ENCODE measurements around the gene ANP32A.

Gene ANP32A

GRCh38 chr15:68815598-68815997 is 5.1 kb downstream of the ANP32A start:
- no peak overlapping the region for H3K4me3 ChIP-seq (replicated peaks; ENCODE audit: low read depth, low read length)

GRCh38 chr15:68814596-68814995 is 6.1 kb downstream of the ANP32A start:
- TF ChIP-seq, protein P1, sequence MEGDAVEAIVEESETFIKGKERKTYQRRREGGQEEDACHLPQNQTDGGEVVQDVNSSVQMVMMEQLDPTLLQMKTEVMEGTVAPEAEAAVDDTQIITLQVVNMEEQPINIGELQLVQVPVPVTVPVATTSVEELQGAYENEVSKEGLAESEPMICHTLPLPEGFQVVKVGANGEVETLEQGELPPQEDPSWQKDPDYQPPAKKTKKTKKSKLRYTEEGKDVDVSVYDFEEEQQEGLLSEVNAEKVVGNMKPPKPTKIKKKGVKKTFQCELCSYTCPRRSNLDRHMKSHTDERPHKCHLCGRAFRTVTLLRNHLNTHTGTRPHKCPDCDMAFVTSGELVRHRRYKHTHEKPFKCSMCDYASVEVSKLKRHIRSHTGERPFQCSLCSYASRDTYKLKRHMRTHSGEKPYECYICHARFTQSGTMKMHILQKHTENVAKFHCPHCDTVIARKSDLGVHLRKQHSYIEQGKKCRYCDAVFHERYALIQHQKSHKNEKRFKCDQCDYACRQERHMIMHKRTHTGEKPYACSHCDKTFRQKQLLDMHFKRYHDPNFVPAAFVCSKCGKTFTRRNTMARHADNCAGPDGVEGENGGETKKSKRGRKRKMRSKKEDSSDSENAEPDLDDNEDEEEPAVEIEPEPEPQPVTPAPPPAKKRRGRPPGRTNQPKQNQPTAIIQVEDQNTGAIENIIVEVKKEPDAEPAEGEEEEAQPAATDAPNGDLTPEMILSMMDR (IDR thresholded peaks at IDR 0.05; ENCODE audit: low read depth, low read length, missing control alignments) = no peak
- no peak for DNase-seq (ENCODE audit: extremely low read depth, low read depth)
- H3K4me3 ChIP-seq (replicated peaks; ENCODE audit: low read depth, low read length) = no peak overlapping the region

More at GRCh38 chr15:68815598-68815997, 5.1 kb downstream of the ANP32A start:
- TF ChIP-seq, protein P1 (IDR thresholded peaks at IDR 0.05; ENCODE audit: low read depth, low read length, missing control alignments) = no peak
- DNase-seq (ENCODE audit: extremely low read depth, low read depth) = no peak

DNA sequence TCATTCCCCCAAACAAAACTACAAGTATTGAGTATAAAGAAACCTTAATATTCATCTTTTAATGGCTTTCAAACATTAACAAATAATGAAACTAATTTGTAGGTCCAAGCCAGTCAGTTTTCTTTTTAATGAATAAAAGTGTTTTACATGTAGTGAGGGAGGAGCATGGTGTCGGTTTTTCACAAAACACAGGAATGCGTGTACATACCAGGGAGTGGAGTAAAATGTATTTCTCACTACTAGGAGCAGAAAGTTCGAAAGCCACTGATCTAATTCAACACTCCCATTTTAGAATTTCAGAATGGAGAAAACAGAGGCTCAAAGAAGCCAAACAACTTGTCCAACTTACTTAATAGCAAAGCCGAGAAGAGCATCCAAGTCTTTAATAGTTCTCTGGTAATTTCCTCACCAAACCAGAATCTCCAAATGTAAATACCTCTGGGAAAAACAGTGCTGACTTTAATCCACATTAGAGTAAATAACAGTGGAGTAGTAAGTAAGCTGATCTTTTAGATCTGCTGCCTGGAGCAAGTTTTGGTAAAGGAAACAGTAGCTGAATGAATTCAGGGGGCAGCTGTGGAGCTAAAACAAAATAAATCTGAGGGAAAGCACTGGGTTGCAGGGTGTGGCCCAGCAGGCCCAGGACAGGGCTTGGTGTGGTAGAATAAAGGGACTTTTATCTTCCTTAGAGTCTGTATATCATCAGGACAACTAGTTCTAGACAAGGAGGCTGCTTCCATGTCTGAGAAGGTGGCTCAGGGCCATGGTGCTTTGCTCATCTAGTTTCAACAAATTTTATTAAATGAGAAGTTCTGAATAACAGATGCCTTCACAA is 7.9 kb downstream of the ANP32A start:
- TF ChIP-seq, protein P1 (IDR thresholded peaks at IDR 0.05; ENCODE audit: low read depth, low read length, missing control alignments) = no peak
- H3K4me3 ChIP-seq (replicated peaks; ENCODE audit: low read depth, low read length) = no peak overlapping the region
- no peak for DNase-seq (ENCODE audit: extremely low read depth, low read depth)

DNA sequence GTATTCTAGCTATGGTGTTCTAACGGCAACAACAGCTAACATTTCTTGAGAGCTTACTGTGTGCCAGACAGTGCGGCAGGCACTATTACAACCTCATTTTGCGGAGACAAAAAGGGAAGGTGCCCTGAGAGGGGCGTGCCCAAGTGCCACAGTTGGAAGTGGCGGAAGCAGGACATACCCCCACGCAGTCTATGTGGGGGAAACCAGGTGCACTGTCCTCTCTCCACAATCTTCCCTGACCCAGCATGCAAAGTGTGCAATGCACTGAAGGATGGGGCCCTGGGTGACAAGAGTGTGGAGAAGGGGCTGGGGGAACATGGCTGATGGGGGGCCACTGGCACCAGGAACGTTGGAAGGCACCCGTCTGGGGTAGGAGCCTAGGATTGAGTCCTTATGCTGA is 8.6 kb downstream of the ANP32A start:
- TF ChIP-seq, protein P1 (IDR thresholded peaks at IDR 0.05; ENCODE audit: low read depth, low read length, missing control alignments) = no peak
- no peak overlapping the region for H3K4me3 ChIP-seq (replicated peaks; ENCODE audit: low read depth, low read length)
- DNase-seq (ENCODE audit: extremely low read depth, low read depth) = no peak

GRCh38 chr15:68809517-68809916 is 11.2 kb downstream of the ANP32A start:
- DNase-seq (ENCODE audit: extremely low read depth, low read depth) = no peak
- TF ChIP-seq, protein P1 (IDR thresholded peaks at IDR 0.05; ENCODE audit: low read depth, low read length, missing control alignments) = no peak
- H3K4me3 ChIP-seq (replicated peaks; ENCODE audit: low read depth, low read length) = no peak overlapping the region

DNA sequence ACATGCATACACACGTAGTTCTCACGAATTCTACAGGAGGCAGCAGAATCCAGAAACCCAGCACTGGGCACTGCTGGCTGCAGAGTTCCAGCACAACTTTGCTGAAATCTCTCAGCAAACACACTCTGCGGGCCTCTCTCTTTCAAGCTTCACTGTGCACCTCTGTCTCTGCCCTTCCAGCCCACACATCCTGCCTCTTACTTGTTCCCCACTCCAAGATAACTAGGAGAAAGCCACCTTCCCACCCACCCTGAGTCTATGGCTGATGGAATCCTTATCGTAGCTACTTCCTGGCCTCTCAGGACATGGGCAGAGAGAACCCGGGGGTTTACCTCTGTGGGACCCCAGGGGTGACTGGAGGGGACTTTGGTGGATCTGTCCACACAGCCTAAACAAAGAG is 11.9 kb downstream of the ANP32A start:
- H3K4me3 ChIP-seq (replicated peaks; ENCODE audit: low read depth, low read length) = no peak overlapping the region
- TF ChIP-seq, protein P1 (IDR thresholded peaks at IDR 0.05; ENCODE audit: low read depth, low read length, missing control alignments) = no peak
- no peak for DNase-seq (ENCODE audit: extremely low read depth, low read depth)

Measured in HFF-Myc (cell line).